SU-DHL-6 (cell line): ENCODE measurements around the gene ORAI1.

Experiments used
- H2AFZ ChIP-seq: fragments of 200-600 bp; sonication (generic); 2 replicates; pipeline ENCODE4 v1.6.1; 2014; ENCODE audit warnings: low read depth, mild to moderate bottlenecking, moderate library complexity, mixed read lengths, antibody characterized with exemption, low read length; ENCODE audit not compliant: severe bottlenecking
- H3F3A ChIP-seq: fragments of 200-600 bp; shearing (Covaris generic); 2 replicates; pipeline ENCODE4 v1.6.0; 2016; ENCODE audit warnings: antibody characterized with exemption, mild to moderate bottlenecking; ENCODE audit not compliant: insufficient read depth
- H3K27ac ChIP-seq: fragments of 200-600 bp; sonication (generic); 2 replicates; pipeline ENCODE4 v1.5.1; 2016; ENCODE audit warnings: low read depth, mild to moderate bottlenecking, low read length, moderate library complexity, mixed read lengths
- H3K27me3 ChIP-seq: fragments of 200-600 bp; sonication (generic), shearing (Covaris generic); 2 replicates; pipeline ENCODE4 v1.6.0; 2014; ENCODE audit warnings: mild to moderate bottlenecking, low read length
- H3K36me3 ChIP-seq: fragments of 200-600 bp; sonication (generic); 2 replicates; pipeline ENCODE4 v1.6.1; 2014; ENCODE audit warnings: mild to moderate bottlenecking, low read length, mixed read lengths
- H3K4me2 ChIP-seq: fragments of 300-600, 200-600 bp; shearing (Covaris generic), sonication (generic); 2 replicates; pipeline ENCODE4 v1.6.0; 2014; ENCODE audit warnings: low read length, low read depth, mild to moderate bottlenecking; ENCODE audit not compliant: poor library complexity, severe bottlenecking
- H3K4me3 ChIP-seq: fragments of 200-600 bp; sonication (generic); 2 replicates; pipeline ENCODE4 v1.5.1; 2014; ENCODE audit warnings: antibody characterized with exemption, low read length, mild to moderate bottlenecking, mixed read lengths; ENCODE audit not compliant: insufficient read depth, poor library complexity, severe bottlenecking
- H3K79me2 ChIP-seq: fragments of 200-600 bp; sonication (generic); 2 replicates; pipeline ENCODE4 v1.6.1; 2014; ENCODE audit warnings: mild to moderate bottlenecking, low read length, moderate library complexity; ENCODE audit not compliant: insufficient read depth
- H3K9ac ChIP-seq: fragments of 200-600 bp; sonication (generic); 2 replicates; pipeline ENCODE4 v1.7.0; 2014; ENCODE audit warnings: mild to moderate bottlenecking, low read length
- H3K9me2 ChIP-seq: fragments of 200-600 bp; sonication (generic); replicated peaks from 2 replicates; pipeline ENCODE4 v1.6.1; 2014; ENCODE audit warnings: low read length; ENCODE audit not compliant: insufficient read depth
- H3K9me3 ChIP-seq: fragments of 200-600 bp; sonication (generic); 2 replicates; pipeline ENCODE4 v1.6.1; 2014; ENCODE audit warnings: low read length, mixed read lengths; ENCODE audit not compliant: insufficient read depth
- H4K20me1 ChIP-seq: fragments of 200-600 bp; sonication (generic); 2 replicates; pipeline ENCODE4 v1.6.1; 2014; ENCODE audit warnings: low read depth, mild to moderate bottlenecking, antibody characterized with exemption, low read length, moderate library complexity, mixed read lengths
- EZH2phosphoT487 ChIP-seq: fragments of 200-600 bp; sonication (generic), shearing (Covaris generic); conservative IDR thresholded peaks from 2 replicates; pipeline ENCODE4 v1.6.1; 2018; ENCODE audit warnings: mild to moderate bottlenecking, antibody characterized with exemption, low read length, moderate library complexity, mixed read lengths
- TF ChIP-seq, protein P1 (sequence below): fragments of 200-600 bp; sonication (generic); IDR thresholded peaks from one replicate; pipeline ENCODE4 v1.5.1; 2017; ENCODE audit warnings: antibody characterized with exemption, mild to moderate bottlenecking, low read length, moderate library complexity; ENCODE audit not compliant: insufficient read depth, poor library complexity, severe bottlenecking

Gene ORAI1

DNA sequence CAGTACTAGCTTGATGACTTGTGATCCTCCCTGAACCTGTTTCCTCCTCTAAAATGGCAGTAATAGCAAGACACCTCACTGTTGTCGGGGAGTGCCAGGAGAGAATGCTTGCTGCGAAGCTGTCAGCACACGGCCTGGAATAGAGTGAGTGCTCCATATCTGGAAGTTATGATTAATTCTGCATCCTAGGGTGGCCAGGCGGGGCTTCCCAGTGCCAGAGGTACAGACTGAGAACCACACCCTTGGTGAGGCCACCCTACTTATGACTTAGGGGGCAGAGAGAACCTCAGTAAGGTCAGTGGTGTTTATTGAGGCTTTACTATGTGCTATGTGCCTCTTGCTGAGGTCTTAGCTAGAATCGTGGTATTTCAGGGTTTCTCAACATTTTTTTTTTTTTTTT lies 23.0 kb downstream of the ORAI1 start:
- Histone ChIP-seq H3F3A (no peaks in the 10 kb centered on the region), H2AFZ (no peak overlapping the region), H3K27ac (no peak overlapping the region), H4K20me1 (no peaks in the 10 kb centered on the region), H3K9ac (no peak overlapping the region), H3K9me2 (no peaks in the 10 kb centered on the region), H3K79me2 (no peaks in the 10 kb centered on the region), H3K9me3 (no peaks in the 10 kb centered on the region), H3K36me3 (no peaks in the 10 kb centered on the region), H3K4me3 (no peak overlapping the region), H3K27me3 (no peaks in the 10 kb centered on the region), H3K4me2 (no peak overlapping the region)
- no peak for TF ChIP-seq EZH2phosphoT487
- TF ChIP-seq, protein P1, sequence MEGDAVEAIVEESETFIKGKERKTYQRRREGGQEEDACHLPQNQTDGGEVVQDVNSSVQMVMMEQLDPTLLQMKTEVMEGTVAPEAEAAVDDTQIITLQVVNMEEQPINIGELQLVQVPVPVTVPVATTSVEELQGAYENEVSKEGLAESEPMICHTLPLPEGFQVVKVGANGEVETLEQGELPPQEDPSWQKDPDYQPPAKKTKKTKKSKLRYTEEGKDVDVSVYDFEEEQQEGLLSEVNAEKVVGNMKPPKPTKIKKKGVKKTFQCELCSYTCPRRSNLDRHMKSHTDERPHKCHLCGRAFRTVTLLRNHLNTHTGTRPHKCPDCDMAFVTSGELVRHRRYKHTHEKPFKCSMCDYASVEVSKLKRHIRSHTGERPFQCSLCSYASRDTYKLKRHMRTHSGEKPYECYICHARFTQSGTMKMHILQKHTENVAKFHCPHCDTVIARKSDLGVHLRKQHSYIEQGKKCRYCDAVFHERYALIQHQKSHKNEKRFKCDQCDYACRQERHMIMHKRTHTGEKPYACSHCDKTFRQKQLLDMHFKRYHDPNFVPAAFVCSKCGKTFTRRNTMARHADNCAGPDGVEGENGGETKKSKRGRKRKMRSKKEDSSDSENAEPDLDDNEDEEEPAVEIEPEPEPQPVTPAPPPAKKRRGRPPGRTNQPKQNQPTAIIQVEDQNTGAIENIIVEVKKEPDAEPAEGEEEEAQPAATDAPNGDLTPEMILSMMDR, result no peak

DNA sequence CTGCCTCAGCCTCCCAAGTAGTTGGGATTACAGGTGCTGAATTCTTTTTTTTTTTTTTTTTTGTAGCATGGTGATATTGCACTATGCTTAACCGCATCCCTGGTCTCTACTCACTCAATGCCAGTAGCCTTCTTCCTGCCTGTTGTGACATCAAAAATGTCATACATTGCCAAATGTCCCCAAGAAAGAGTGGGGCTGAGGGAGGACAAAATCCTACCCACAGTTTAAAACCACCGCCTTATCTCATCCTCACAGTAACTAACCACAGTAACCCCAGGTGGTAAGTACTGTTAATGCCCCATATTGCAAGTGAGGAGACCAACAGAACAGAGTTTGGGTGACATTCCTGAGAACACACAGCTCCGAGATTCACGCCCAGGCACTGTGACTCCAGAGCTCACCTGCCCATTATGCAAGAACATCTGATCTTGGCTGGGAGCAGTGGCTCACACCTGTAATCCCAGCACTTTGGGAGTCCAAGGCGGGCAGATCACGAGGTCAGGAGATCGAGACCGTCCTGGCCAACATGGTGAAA lies 23.6 kb downstream of the ORAI1 start:
- H3K36me3 ChIP-seq, result no peaks in the 10 kb centered on the region
- H3K27ac ChIP-seq, result no peak overlapping the region
- no peaks in the 10 kb centered on the region for H3K9me3 ChIP-seq
- H3K9me2 ChIP-seq, result no peaks in the 10 kb centered on the region
- H4K20me1 ChIP-seq, result no peaks in the 10 kb centered on the region
- no peak overlapping the region for H3K9ac ChIP-seq
- no peak overlapping the region for H3K4me2 ChIP-seq
- no peak overlapping the region for H3K4me3 ChIP-seq
- H3K27me3 ChIP-seq, result no peaks in the 10 kb centered on the region
- H3K79me2 ChIP-seq, result no peaks in the 10 kb centered on the region
- TF ChIP-seq EZH2phosphoT487, result no peak
- TF ChIP-seq, protein P1, result no peak
- H2AFZ ChIP-seq, result no peak overlapping the region
- H3F3A ChIP-seq, result no peaks in the 10 kb centered on the region

DNA sequence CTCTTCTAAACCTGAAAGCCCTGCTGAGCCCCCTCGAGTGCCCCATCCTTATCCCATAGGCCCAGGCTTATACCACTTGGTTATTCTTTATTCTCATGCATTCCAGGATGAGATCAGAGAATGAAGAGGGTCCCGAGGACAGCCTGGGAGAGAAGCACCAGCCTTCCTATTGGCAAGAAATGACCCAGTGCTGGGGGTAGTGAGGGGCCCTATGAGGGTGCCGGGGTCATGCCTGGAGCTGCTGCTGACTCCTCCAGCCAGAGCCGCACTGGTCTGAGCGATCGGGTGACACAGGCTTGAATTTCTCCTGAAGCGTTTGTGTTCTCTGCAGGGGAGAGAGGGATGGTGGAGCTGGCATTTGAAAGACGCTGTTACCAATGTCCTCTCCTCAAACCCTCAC lies 25.0 kb downstream of the ORAI1 start:
- TF ChIP-seq EZH2phosphoT487, result no peak
- TF ChIP-seq, protein P1, result no peak
- Histone ChIP-seq H3K9me2 (no peaks in the 10 kb centered on the region), H3K27ac (no peak overlapping the region), H3K36me3 (no peaks in the 10 kb centered on the region), H3K27me3 (no peaks in the 10 kb centered on the region), H3K4me2 (no peak overlapping the region), H3K9me3 (no peaks in the 10 kb centered on the region), H4K20me1 (no peaks in the 10 kb centered on the region), H3K9ac (no peak overlapping the region), H2AFZ (no peak overlapping the region), H3K4me3 (no peak overlapping the region), H3K79me2 (no peaks in the 10 kb centered on the region), H3F3A (no peaks in the 10 kb centered on the region)
